K562 (cell line): ENCODE measurements around the gene ZDHHC8. TPM values are rescaled to one million over a fixed set of nuclear protein-coding genes. Genes with fewer than 3 reads are reported as not detected.

ENCODE experiments used
- BMI1 ChIP-seq: fragments of 150-350 bp; IDR thresholded peaks from 2 replicates; pipeline ENCODE4 v1.6.1; 2014; ENCODE audit warnings: low read length
- ERF ChIP-seq: fragments of 450-650 bp; formaldehyde crosslinking; IDR thresholded peaks from 2 replicates; pipeline ENCODE4 v1.4.0; 2020; ENCODE audit warnings: mild to moderate bottlenecking, mixed read lengths
- FOXP1 ChIP-seq: sonication (generic); formaldehyde crosslinking; IDR thresholded peaks from 2 replicates; pipeline ENCODE4 v1.8.0; 2022; ENCODE audit warnings: mild to moderate bottlenecking, missing genetic modification reagents
- GATA2 ChIP-seq: sonication (generic); formaldehyde crosslinking; IDR thresholded peaks from 2 replicates; pipeline ENCODE4 v1.4.0; 2020; ENCODE audit warnings: mild to moderate bottlenecking, missing genetic modification reagents
- KAT2B ChIP-seq: IDR thresholded peaks from one replicate; pipeline ENCODE4 v1.6.1; 2012; ENCODE audit warnings: low read depth, mild to moderate bottlenecking, control low read depth, inconsistent platforms, low read length, moderate library complexity
- PHF21A ChIP-seq: fragments of 450-650 bp; IDR thresholded peaks from 2 replicates; pipeline ENCODE4 v1.6.1; 2017; ENCODE audit warnings: low read depth, borderline replicate concordance
- SPI1 ChIP-seq: IDR thresholded peaks from 2 replicates; pipeline ENCODE4 v1.6.1; 2011; ENCODE audit warnings: low read depth, low read length, control low read depth, borderline replicate concordance
- ZFP1 ChIP-seq: fragments of 450-650 bp; formaldehyde crosslinking; IDR thresholded peaks from 2 replicates; pipeline ENCODE4 v1.4.0; 2020; ENCODE audit warnings: mild to moderate bottlenecking, mixed read lengths
- ZNF282 ChIP-seq: sonication (generic); formaldehyde crosslinking; IDR thresholded peaks from 2 replicates; pipeline ENCODE4 v1.8.1; 2023; ENCODE audit warnings: missing genetic modification reagents
- ZNF668 ChIP-seq: fragments of 250-450 bp; sonication (Bioruptor Pico); IDR thresholded peaks from 2 replicates; pipeline ENCODE4 v1.8.0; 2022; ENCODE audit warnings: mild to moderate bottlenecking, inconsistent platforms
- polyA plus RNA-seq, 8 experiments: library from polyadenylated mRNA; depleted of rRNA in 4 of 8; stranded (reverse) in 5 of 8; unstranded in 3 of 8; fragments of >200 nt; fragmentation: Nextera tagmentation in 2 of 8; fragmentation: Illumina TruSeq in 1 of 8; extraction: Ambion mirVana in 2 of 8; extraction: Trizol in 1 of 8; gene quantifications; 2 replicates each; pipeline versions ENCODE4 v1.2.1 to v1.2.3, GENCODE V29; 2011 to 2014; ENCODE audit warnings: inconsistent platforms in 1 of 8, missing spikeins in 1 of 8
- total RNA-seq, 7 experiments: library from RNA; depleted of rRNA in 6 of 7; stranded (reverse); fragments of >200 nt in 6 of 7; fragmentation: Illumina TruSeq in 2 of 7; extraction: Trizol in 2 of 7; gene quantifications; 2 replicates each; pipeline versions ENCODE4 v1.2.1 to v1.2.3, GENCODE V29; 2011 to 2021; ENCODE audit warnings: low replicate concordance in 1 of 7
- TF ChIP-seq, protein P1 (sequence below): fragments of 200-800 bp; sonication (Bioruptor generic); IDR thresholded peaks from 2 replicates; pipeline ENCODE4 v1.6.1; 2016; ENCODE audit warnings: missing genetic modification characterization, missing compliant biosample characterization
- TF ChIP-seq, protein P2 (sequence below), 2 experiments: fragments of 450-650 bp; IDR thresholded peaks; 2 replicates each; pipeline ENCODE4 v1.6.1; 2018; ENCODE audit warnings: mild to moderate bottlenecking in 2 of 2, low read depth in 1 of 2; ENCODE audit not compliant: partially characterized antibody in 2 of 2
- TF ChIP-seq, protein P3 (sequence below): sonication (generic); formaldehyde crosslinking; IDR thresholded peaks from 2 replicates; pipeline ENCODE4 v1.8.0; 2022; ENCODE audit warnings: missing genetic modification reagents, mild to moderate bottlenecking, borderline replicate concordance
- TF ChIP-seq, protein P4 (sequence below): fragments of 450-650 bp; IDR thresholded peaks from 2 replicates; pipeline ENCODE4 v1.6.1; 2014; ENCODE audit warnings: low read depth, mild to moderate bottlenecking, moderate library complexity, borderline replicate concordance

ZDHHC8 gene
- total and polyA plus RNA-seq, 9 of the 15 experiments (the other 6 are each of a cell fraction or from before 2014, with no cell fraction given): 0.04 to 109 (median 16.4) TPM

DNA sequence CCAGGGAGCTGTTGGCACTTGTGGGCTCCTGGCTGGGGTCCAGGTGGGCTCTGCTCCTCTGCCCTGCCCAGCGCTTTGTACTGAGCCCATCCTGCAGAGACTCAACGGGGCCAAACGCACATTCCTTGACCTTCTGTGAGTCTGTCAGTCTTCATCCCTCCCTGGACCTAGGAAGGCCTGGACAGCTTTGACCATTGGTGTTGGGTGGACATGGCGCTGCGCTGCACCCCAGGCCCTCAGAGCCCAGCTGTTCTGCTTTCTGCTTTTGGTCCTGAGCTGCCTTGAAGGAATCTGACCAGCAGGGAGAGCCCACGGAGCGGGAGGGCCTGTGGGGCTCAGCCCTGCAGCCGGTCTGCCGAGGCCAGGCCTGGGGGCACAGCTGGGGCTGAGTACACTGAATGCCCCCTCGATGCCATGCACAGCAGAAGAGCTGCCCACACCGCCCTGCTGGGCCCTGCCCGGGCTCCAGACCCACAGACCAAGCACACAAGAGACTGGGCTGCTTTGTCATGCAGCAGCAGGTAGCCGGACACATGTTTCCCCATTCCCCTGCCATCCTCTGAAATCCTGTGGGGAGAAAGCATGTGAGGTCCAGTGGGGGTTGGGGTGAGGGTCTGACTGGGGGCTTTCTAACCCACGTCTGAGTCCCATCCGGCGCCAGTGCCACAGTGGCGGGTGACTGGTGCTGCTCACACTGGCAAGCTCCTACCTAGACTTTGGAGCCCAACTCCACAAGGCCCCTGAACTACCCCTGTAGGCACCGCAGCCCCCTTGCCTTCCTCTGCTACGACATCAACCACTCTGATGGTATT is 43.4 kb downstream of the ZDHHC8 start (continued):
- TF ChIP-seq FOXP1 (CRISPR knock-in tag) (peak; percentile 65; the same call in 1 of the 2 replicates), ZNF668 (CRISPR knock-in tag) (no peak), ERF (CRISPR knock-in tag) (0 out of 2 replicates have a peak, but pooled peaks have one; percentile 23), BMI1 (no peak), KAT2B (no peak), ZNF282 (CRISPR knock-in tag) (peak; percentile 33), ZFP1 (no peak), SPI1 (peak; percentile 67), GATA2 (CRISPR knock-in tag) (no peak), PHF21A (no peak)
- TF ChIP-seq, protein P1, sequence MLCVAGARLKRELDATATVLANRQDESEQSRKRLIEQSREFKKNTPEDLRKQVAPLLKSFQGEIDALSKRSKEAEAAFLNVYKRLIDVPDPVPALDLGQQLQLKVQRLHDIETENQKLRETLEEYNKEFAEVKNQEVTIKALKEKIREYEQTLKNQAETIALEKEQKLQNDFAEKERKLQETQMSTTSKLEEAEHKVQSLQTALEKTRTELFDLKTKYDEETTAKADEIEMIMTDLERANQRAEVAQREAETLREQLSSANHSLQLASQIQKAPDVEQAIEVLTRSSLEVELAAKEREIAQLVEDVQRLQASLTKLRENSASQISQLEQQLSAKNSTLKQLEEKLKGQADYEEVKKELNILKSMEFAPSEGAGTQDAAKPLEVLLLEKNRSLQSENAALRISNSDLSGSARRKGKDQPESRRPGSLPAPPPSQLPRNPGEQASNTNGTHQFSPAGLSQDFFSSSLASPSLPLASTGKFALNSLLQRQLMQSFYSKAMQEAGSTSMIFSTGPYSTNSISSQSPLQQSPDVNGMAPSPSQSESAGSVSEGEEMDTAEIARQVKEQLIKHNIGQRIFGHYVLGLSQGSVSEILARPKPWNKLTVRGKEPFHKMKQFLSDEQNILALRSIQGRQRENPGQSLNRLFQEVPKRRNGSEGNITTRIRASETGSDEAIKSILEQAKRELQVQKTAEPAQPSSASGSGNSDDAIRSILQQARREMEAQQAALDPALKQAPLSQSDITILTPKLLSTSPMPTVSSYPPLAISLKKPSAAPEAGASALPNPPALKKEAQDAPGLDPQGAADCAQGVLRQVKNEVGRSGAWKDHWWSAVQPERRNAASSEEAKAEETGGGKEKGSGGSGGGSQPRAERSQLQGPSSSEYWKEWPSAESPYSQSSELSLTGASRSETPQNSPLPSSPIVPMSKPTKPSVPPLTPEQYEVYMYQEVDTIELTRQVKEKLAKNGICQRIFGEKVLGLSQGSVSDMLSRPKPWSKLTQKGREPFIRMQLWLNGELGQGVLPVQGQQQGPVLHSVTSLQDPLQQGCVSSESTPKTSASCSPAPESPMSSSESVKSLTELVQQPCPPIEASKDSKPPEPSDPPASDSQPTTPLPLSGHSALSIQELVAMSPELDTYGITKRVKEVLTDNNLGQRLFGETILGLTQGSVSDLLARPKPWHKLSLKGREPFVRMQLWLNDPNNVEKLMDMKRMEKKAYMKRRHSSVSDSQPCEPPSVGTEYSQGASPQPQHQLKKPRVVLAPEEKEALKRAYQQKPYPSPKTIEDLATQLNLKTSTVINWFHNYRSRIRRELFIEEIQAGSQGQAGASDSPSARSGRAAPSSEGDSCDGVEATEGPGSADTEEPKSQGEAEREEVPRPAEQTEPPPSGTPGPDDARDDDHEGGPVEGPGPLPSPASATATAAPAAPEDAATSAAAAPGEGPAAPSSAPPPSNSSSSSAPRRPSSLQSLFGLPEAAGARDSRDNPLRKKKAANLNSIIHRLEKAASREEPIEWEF (CRISPR knock-in tag): no peak
- TF ChIP-seq, protein P2, sequence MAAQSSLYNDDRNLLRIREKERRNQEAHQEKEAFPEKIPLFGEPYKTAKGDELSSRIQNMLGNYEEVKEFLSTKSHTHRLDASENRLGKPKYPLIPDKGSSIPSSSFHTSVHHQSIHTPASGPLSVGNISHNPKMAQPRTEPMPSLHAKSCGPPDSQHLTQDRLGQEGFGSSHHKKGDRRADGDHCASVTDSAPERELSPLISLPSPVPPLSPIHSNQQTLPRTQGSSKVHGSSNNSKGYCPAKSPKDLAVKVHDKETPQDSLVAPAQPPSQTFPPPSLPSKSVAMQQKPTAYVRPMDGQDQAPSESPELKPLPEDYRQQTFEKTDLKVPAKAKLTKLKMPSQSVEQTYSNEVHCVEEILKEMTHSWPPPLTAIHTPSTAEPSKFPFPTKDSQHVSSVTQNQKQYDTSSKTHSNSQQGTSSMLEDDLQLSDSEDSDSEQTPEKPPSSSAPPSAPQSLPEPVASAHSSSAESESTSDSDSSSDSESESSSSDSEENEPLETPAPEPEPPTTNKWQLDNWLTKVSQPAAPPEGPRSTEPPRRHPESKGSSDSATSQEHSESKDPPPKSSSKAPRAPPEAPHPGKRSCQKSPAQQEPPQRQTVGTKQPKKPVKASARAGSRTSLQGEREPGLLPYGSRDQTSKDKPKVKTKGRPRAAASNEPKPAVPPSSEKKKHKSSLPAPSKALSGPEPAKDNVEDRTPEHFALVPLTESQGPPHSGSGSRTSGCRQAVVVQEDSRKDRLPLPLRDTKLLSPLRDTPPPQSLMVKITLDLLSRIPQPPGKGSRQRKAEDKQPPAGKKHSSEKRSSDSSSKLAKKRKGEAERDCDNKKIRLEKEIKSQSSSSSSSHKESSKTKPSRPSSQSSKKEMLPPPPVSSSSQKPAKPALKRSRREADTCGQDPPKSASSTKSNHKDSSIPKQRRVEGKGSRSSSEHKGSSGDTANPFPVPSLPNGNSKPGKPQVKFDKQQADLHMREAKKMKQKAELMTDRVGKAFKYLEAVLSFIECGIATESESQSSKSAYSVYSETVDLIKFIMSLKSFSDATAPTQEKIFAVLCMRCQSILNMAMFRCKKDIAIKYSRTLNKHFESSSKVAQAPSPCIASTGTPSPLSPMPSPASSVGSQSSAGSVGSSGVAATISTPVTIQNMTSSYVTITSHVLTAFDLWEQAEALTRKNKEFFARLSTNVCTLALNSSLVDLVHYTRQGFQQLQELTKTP (IDR thresholded peaks at IDR 0.05; ENCODE audit: low read depth in 1 of 2, partially characterized antibody in 2 of 2): no peak
- TF ChIP-seq, protein P3, sequence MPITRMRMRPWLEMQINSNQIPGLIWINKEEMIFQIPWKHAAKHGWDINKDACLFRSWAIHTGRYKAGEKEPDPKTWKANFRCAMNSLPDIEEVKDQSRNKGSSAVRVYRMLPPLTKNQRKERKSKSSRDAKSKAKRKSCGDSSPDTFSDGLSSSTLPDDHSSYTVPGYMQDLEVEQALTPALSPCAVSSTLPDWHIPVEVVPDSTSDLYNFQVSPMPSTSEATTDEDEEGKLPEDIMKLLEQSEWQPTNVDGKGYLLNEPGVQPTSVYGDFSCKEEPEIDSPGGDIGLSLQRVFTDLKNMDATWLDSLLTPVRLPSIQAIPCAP: no peak
- TF ChIP-seq, protein P4, sequence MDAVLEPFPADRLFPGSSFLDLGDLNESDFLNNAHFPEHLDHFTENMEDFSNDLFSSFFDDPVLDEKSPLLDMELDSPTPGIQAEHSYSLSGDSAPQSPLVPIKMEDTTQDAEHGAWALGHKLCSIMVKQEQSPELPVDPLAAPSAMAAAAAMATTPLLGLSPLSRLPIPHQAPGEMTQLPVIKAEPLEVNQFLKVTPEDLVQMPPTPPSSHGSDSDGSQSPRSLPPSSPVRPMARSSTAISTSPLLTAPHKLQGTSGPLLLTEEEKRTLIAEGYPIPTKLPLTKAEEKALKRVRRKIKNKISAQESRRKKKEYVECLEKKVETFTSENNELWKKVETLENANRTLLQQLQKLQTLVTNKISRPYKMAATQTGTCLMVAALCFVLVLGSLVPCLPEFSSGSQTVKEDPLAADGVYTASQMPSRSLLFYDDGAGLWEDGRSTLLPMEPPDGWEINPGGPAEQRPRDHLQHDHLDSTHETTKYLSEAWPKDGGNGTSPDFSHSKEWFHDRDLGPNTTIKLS: no peak
